GM19468 (cell line): ENCODE data around the gene STRN3.
"Not testable (repeated sequence)": the region's sequence is repeated elsewhere in the genome, so short reads cannot be mapped to it uniquely, and the experiment has no call there.

Source experiments
- ATAC-seq: cut with Tn5 transposase; IDR thresholded peaks from one replicate; pipeline ENCODE4 v1.9.1; 2021; ENCODE audit warnings: mild to moderate bottlenecking, moderate library complexity, moderate number of reproducible peaks; ENCODE audit not compliant: unreplicated experiment; ENCODE audit errors: extremely low read depth

STRN3 gene

DNA sequence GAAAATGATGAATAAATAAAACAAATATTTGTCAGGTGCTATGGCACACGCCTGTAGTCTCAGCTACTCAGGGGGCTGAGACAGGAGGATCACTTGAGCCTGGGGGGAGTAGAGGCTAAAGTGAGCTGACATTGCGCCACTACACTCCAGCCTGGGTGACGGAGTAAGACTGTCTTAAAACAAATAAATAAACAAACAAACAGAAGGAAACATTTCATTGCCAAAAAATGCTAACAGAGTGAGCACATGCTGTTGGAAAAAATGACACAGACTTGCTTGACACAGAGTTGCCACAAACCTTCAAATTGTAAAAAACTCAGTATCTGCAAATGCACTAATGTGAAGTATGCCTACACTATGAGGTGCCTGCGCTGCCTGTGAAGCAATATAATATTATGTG lies 51.6 kb downstream of the STRN3 start:
- no peak for ATAC-seq

GRCh38 chr14:30972882-30973582 lies 53.1 kb downstream of the STRN3 start:
- ATAC-seq, result no peak

- not testable (repeated sequence) for ATAC-seq
These were observed 54.0 kb downstream of the STRN3 start for GRCh38 chr14:30972036-30972732.

- no peak for ATAC-seq
These were observed 54.6 kb downstream of the STRN3 start for GRCh38 chr14:30971586-30971985.

- not testable (repeated sequence) for ATAC-seq
These were observed 56.4 kb downstream of the STRN3 start for GRCh38 chr14:30969796-30970195.

GRCh38 chr14:30967364-30968098 lies 58.6 kb downstream of the STRN3 start:
- not testable (repeated sequence) for ATAC-seq

DNA sequence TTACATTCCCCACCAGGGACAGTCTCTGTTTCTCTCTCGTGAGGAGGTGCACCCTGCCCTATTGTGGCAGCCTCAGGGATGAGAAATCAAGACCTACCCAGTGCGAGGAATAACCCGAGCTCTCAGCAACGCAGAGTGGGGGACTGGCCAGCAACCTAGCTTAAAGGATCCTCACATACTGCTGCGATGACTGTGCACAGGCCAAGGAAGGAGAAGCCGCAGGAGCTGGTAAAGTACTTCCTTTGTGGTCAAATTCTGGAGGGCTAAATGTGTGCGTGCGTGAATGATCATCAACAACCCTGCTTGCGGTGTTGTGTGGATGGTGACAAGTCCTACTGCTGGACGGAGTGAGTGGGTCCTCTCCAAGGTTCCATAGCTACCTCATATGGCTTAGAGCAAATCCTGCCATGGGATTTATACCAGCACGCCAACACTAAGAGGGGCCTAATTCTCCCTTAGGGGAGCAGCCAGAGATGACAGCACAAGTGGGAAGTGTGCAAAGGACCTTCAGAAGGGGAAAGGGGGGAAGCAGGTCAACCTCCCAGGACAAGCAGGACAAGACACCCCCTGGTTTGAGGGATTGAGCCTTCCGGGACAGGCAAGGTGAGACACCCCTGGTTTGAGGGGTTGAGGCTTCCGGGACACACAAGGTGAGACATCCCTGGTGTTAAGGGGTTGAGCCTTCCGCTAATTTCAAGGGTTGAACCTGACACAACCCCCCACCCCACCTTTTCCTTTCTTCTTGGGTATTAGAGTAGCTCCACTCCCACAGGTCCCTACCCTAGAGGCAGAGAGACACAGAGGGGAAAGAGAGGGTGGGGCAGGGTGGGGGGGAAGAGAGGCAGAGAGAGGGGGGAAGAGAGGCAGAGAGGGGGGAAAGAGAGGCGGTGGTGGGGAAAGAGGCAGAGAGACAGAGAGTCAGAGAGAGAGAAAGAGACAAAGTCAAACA lies 59.5 kb downstream of the STRN3 start:
- no peak for ATAC-seq

GRCh38 chr14:30965861-30966260 lies 60.3 kb downstream of the STRN3 start:
- not testable (repeated sequence) for ATAC-seq

- not testable (repeated sequence) for ATAC-seq
These were observed 63.6 kb downstream of the STRN3 start for GRCh38 chr14:30962537-30962936.

GRCh38 chr14:30961330-30961729 lies 64.8 kb downstream of the STRN3 start:
- ATAC-seq, result no peak

GRCh38 chr14:30960216-30960615 lies 66.0 kb downstream of the STRN3 start:
- ATAC-seq, result no peak

DNA sequence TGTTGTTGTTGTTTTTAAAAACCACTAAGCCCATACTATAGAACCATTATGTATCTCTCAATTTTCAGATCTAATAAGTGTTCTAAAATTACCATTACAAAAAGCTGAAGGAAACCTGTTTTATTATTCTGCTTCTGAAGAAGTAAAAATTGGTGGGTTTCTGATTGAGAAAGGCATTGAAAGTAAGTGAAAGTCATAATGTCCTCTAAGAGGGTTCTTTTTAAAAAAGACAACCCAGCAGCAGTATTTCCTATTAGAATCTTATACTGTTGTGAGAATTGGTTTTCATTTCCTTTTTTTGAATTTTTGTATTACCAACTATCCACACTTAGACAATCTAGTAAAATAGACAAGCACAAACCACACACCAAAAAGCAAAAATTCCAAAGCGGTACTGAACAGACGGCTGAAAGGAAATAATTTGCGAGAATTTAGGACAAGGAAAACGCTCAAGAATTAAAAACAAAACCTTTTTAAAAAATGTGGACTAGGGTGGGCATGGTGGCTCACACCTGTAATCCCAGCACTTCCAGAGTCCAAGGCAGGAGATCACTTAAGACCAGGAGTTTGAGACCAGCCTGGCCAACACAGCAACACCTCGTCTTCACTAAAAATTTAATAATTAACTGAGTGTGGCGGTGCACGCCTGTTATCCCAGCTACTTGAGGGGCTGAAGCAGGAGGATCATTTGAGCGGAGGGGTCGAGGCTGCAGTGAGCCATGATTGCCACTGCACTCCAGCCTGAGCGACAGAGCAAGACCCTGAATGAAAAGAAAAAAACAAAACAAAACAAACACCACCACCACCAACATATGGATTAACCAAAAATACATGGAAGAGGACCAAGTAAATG lies 67.4 kb downstream of the STRN3 start:
- ATAC-seq, result no peak

DNA sequence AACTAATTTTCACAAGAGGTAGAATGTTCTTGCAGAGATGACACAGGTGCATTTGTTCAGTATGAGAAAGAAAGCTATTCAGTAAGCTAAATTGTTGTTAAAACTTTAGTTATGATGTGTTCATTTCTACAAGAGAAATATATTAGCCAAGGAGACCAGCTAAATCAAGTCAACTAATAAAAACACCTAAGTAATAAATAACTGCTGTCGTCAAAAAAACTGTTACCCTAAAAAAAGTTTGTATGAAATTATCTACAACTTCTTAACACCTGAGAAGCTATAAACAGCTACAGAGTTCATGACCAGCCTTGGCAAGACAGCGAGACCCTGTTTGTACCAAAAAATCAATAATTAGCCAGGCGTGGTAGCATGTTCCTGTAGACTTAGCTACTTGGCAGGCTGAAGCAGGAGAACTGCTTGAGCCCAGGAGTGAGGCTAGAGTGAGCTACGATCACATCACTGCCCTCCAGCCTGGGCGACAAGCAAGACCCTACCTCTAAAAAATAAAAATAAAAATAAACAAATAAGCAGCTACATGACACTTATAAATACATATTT lies 68.3 kb downstream of the STRN3 start:
- ATAC-seq, result no peak

DNA sequence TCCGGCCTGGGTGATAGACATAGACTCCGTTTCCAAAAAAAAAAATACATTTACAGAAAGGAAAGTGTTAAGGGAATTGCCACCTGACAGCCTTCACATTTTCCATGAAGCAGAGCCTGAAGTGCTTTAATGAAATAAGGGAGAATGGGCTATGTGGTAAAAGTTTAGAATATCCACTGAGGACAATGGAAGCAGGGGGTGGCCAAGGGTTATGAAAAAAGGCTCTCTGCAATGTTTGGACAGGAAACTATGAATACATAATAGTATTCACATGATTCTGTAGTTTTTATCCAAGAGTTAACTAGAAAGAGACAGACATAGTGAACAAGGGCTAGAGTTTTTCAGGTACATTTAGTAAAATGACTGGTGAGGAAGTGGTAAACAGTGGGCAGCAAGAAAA lies 76.5 kb downstream of the STRN3 start:
- no peak for ATAC-seq

GRCh38 chr14:30943694-30944093 lies 82.5 kb downstream of the STRN3 start:
- ATAC-seq, result no peak

DNA sequence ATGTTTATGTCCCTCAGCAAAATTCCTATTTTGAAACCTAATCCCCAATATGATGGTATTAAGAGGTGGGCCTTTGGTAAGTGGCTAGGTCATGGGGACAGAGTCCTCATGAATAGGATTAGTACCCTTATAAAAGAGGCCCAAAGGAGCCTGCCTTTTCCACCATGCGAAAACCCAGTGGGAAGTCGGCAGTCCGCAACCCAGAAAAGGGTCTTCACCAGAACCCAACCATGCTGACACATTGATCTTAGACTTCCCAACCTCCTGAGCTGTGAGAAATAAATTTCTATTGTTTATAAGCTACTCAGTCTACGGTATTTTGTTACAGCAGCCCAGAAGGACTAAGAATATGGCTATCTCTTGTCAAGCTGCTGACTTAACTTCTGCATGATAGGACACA lies 85.3 kb downstream of the STRN3 start:
- no peak for ATAC-seq

DNA sequence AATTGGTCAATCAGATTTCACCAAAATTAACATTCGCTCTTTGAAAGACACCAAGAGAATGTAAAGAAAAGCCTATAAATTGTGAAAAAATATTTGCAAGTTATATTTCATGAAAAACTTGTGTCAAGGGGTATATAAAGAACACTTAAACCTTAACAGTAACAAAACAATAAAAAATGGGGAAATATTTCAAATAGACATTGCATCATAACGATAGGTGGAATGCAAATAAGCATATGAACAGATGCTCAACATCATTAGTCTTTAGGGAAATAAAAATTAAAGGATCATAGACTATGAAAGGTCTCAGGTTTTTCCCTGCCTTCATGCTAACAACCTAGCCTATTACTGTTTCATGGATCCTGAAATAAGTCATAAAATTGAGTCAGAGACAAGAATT lies 87.6 kb downstream of the STRN3 start:
- ATAC-seq, result no peak

DNA sequence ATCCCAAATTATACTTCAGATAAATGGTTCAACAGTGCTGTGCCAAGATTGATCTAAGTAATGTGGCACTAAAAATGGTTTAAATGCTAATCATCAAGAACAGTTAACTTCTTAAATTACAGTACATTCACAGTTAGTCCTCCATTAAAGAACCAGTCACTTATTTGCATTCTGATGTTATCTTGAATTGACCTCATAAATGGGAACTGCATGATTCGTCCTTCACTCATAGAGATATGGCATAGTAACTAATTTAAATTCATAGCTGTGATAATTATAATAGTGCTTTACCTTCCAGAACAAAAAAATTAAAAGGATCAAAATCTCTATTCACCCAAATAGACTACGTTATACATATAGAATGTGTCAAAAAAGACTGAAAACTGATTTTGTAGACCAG lies 90.7 kb downstream of the STRN3 start:
- no peak for ATAC-seq

- ATAC-seq, result not testable (repeated sequence)
These were observed 92.2 kb downstream of the STRN3 start for GRCh38 chr14:30933937-30934336.
